ENCODE results near the gene ATG2A.
A peak's percentile ranks its signal among the peaks of the same experiment; 100 is the strongest.

Gene ATG2A

GRCh38 chr11:64916775-64917662, at the start of gene ATG2A:
ATG2A (minus strand) TSS chr11:64917209; CDS start chr11:64917135, 74 bp downstream.
- DNase-seq (ENCODE audit: low read depth, low spot score), result peak; percentile 99

- DNase-seq (ENCODE audit: low read depth, low spot score), result no peak
Observed at GRCh38 chr11:64963072-64963631, 46.1 kb upstream of the ATG2A start.

- DNase-seq (ENCODE audit: low read depth, low spot score), result no peak
Observed at GRCh38 chr11:64960719-64961118, 43.7 kb upstream of the ATG2A start.

- DNase-seq (ENCODE audit: low read depth, low spot score), result no peak
Observed at GRCh38 chr11:64959498-64959897, 42.5 kb upstream of the ATG2A start.

- DNase-seq (ENCODE audit: low read depth, low spot score), result no peak
Observed at GRCh38 chr11:64954201-64954600, 37.2 kb upstream of the ATG2A start.

GRCh38 chr11:64951529-64951928, 34.5 kb upstream of the ATG2A start:
- no peak for DNase-seq (ENCODE audit: low read depth, low spot score)

- no peak for DNase-seq (ENCODE audit: low read depth, low spot score)
Observed at GRCh38 chr11:64947208-64947814, 30.3 kb upstream of the ATG2A start.

- DNase-seq (ENCODE audit: low read depth, low spot score), result no peak
Observed at GRCh38 chr11:64936539-64936938, 19.5 kb upstream of the ATG2A start.

GRCh38 chr11:64935359-64936081, 18.5 kb upstream of the ATG2A start, which contains the start of gene GPHA2:
GPHA2 (minus strand) TSS chr11:64935893; CDS start chr11:64935460, 433 bp downstream.
- DNase-seq (ENCODE audit: low read depth, low spot score), result no peak

GRCh38 chr11:64934682-64935358, 17.8 kb upstream of the ATG2A start:
- DNase-seq (ENCODE audit: low read depth, low spot score), result no peak

- no peak for DNase-seq (ENCODE audit: low read depth, low spot score)
Observed at GRCh38 chr11:64933935-64934681, 17.1 kb upstream of the ATG2A start.

- DNase-seq (ENCODE audit: low read depth, low spot score), result no peak
Observed at GRCh38 chr11:64933213-64933934, 16.4 kb upstream of the ATG2A start.

GRCh38 chr11:64932324-64932723, 15.3 kb upstream of the ATG2A start:
- DNase-seq (ENCODE audit: low read depth, low spot score), result no peak

GRCh38 chr11:64931290-64931689, 14.3 kb upstream of the ATG2A start:
- DNase-seq (ENCODE audit: low read depth, low spot score), result no peak

GRCh38 chr11:64930340-64930739, 13.3 kb upstream of the ATG2A start:
- DNase-seq (ENCODE audit: low read depth, low spot score), result no peak

GRCh38 chr11:64929625-64930024, 12.6 kb upstream of the ATG2A start:
- no peak for DNase-seq (ENCODE audit: low read depth, low spot score)

- DNase-seq (ENCODE audit: low read depth, low spot score), result no peak
Observed at GRCh38 chr11:64928957-64929356, 11.9 kb upstream of the ATG2A start.

GRCh38 chr11:64926689-64927088, 9.7 kb upstream of the ATG2A start:
- no peak for DNase-seq (ENCODE audit: low read depth, low spot score)

- DNase-seq (ENCODE audit: low read depth, low spot score), result no peak
Observed at GRCh38 chr11:64925536-64926436, 8.8 kb upstream of the ATG2A start.

Measured in brain pericyte (primary cell).